ENCODE data around the gene ASXL1.
"Not testable (repeated sequence)": the region's sequence is repeated elsewhere in the genome, so short reads cannot be mapped to it uniquely, and the experiment has no call there.

Gene ASXL1

GRCh38 chr20:32333988-32334885, 23.9 kb upstream of the ASXL1 start:
- no peaks in the 10 kb centered on the region for H3K9me3 ChIP-seq (replicated peaks in 1 of 11)
- H3K36me3 ChIP-seq, result peaks cover 14 to 57% (median 43%) of the 10 kb centered on the region in 11 experiments
- peaks cover 30 to 85% (median 66%) of the 10 kb centered on the region in 10 experiments for H3K4me1 ChIP-seq
- TF ChIP-seq Cebpa-rat (IDR thresholded peaks at IDR 0.05), result no peak
- no peaks in the 10 kb centered on the region; a peak in 1 of 22 replicates for H4K20me1 ChIP-seq
- peak overlapping the region in 7 of 11 experiments; percentile 8 to 44 (median 18); a peak in 11 of 22 replicates for H3K4me2 ChIP-seq
- no peak overlapping the region; a peak in 1 of 22 replicates for H3K9ac ChIP-seq
- no peaks in the 10 kb centered on the region for H3K27me3 ChIP-seq
- H3K27ac ChIP-seq, result peak overlapping the region in 1 of 11 experiments; percentile 24; a peak in 2 of 22 replicates
- H3K4me3 ChIP-seq, result no peak overlapping the region

GRCh38 chr20:32336918-32337347, 21.2 kb upstream of the ASXL1 start:
- Histone ChIP-seq H3K4me3 (no peak overlapping the region), H4K20me1 (no peaks in the 10 kb centered on the region), H3K4me2 (peak overlapping the region; percentile 35 to 94 (median 75)), H3K9ac (peak overlapping the region in 8 of 11 experiments; percentile 16 to 74 (median 52); a peak in 13 of 22 replicates), H3K27ac (peak overlapping the region in 8 of 11 experiments; percentile 52 to 85 (median 70); a peak in 17 of 22 replicates), H3K4me1 (peaks cover 27 to 90% (median 70%) of the 10 kb centered on the region in 10 experiments), H3K27me3 (no peaks in the 10 kb centered on the region), H3K9me3 (replicated peaks in 1 of 11) (no peaks in the 10 kb centered on the region), H3K36me3 (peaks cover 6 to 30% (median 20%) of the 10 kb centered on the region in 11 experiments; a peak in 20 of 22 replicates)
- peak in 2 of 11 experiments; percentile 13 to 30; a peak in 1 of 22 replicates for TF ChIP-seq Cebpa-rat (IDR thresholded peaks at IDR 0.05)

- Histone ChIP-seq H4K20me1 (no peaks in the 10 kb centered on the region), H3K27ac (peak overlapping the region in 8 of 11 experiments; percentile 52 to 85 (median 70); a peak in 16 of 22 replicates), H3K27me3 (no peaks in the 10 kb centered on the region), H3K36me3 (peaks cover 0 to 18% (median 9%) of the 10 kb centered on the region in 11 experiments; a peak in 13 of 22 replicates), H3K9me3 (replicated peaks in 1 of 11) (no peaks in the 10 kb centered on the region), H3K4me3 (peak overlapping the region in 1 of 10 experiments; percentile 17; a peak in 1 of 20 replicates), H3K4me2 (peak overlapping the region; percentile 35 to 94 (median 75)), H3K9ac (peak overlapping the region in 6 of 11 experiments; percentile 15 to 70 (median 64); a peak in 10 of 22 replicates), H3K4me1 (peaks cover 22 to 79% (median 61%) of the 10 kb centered on the region in 10 experiments)
- TF ChIP-seq Cebpa-rat (IDR thresholded peaks at IDR 0.05), result peak in 2 of 11 experiments; percentile 29 to 70; a peak in 1 of 22 replicates
Observed at GRCh38 chr20:32337937-32338661, 20.0 kb upstream of the ASXL1 start.

- Histone ChIP-seq H3K27me3 (no peaks in the 10 kb centered on the region), H3K4me3 (no peak overlapping the region; a peak in 1 of 20 replicates), H3K36me3 (peaks cover 0 to 13% (median 7%) of the 10 kb centered on the region in 11 experiments; a peak in 11 of 22 replicates), H3K9ac (peak overlapping the region in 5 of 11 experiments; percentile 15 to 70 (median 62); a peak in 6 of 22 replicates), H4K20me1 (no peaks in the 10 kb centered on the region), H3K4me2 (peak overlapping the region; percentile 35 to 94 (median 75)), H3K9me3 (replicated peaks in 1 of 11) (no peaks in the 10 kb centered on the region), H3K27ac (peak overlapping the region in 7 of 11 experiments; percentile 52 to 85 (median 77); a peak in 14 of 22 replicates), H3K4me1 (peaks cover 21 to 75% (median 58%) of the 10 kb centered on the region in 10 experiments)
- peak in 4 of 11 experiments; percentile 7 to 37 (median 16); a peak in 2 of 22 replicates for TF ChIP-seq Cebpa-rat (IDR thresholded peaks at IDR 0.05)
Observed at GRCh38 chr20:32338665-32339064, 19.5 kb upstream of the ASXL1 start.

GRCh38 chr20:32339116-32339515, 19.0 kb upstream of the ASXL1 start:
- Histone ChIP-seq H3K9me3 (replicated peaks in 1 of 11) (no peaks in the 10 kb centered on the region), H3K4me1 (peaks cover 21 to 71% (median 55%) of the 10 kb centered on the region in 10 experiments), H3K9ac (peak overlapping the region in 1 of 11 experiments; percentile 7; a peak in 2 of 22 replicates), H3K27ac (peak overlapping the region in 6 of 11 experiments; percentile 4 to 85 (median 78); a peak in 7 of 22 replicates), H3K4me3 (no peak overlapping the region), H4K20me1 (no peaks in the 10 kb centered on the region), H3K4me2 (peak overlapping the region; percentile 35 to 94 (median 75); a peak in 21 of 22 replicates), H3K27me3 (no peaks in the 10 kb centered on the region), H3K36me3 (peaks cover 0 to 9% (median 2%) of the 10 kb centered on the region in 11 experiments; a peak in 10 of 22 replicates)
- 0 out of 22 replicates have a peak, but pooled peaks of 2 of the 11 experiments have one; percentile 1 to 7 for TF ChIP-seq Cebpa-rat (IDR thresholded peaks at IDR 0.05)

GRCh38 chr20:32341053-32341452, 17.1 kb upstream of the ASXL1 start:
- H3K4me2 ChIP-seq, result peak overlapping the region in 10 of 11 experiments; percentile 14 to 94 (median 73); a peak in 12 of 22 replicates
- H3K4me3 ChIP-seq; H3K9me3 ChIP-seq (replicated peaks in 1 of 11); H3K27me3 ChIP-seq; H4K20me1 ChIP-seq; H3K36me3 ChIP-seq; H3K9ac ChIP-seq; H3K27ac ChIP-seq: not testable (repeated sequence)
- peaks cover 21 to 58% (median 50%) of the 10 kb centered on the region in 10 experiments for H3K4me1 ChIP-seq

GRCh38 chr20:32343439-32343838, 14.7 kb upstream of the ASXL1 start:
- Histone ChIP-seq H3K9ac (no peak overlapping the region), H3K4me3 (no peak overlapping the region), H3K36me3 (no peaks in the 10 kb centered on the region), H4K20me1 (no peaks in the 10 kb centered on the region), H3K4me1 (peaks cover 9 to 35% (median 28%) of the 10 kb centered on the region in 10 experiments), H3K27me3 (no peaks in the 10 kb centered on the region), H3K4me2 (no peak overlapping the region), H3K9me3 (replicated peaks in 1 of 11) (no peaks in the 10 kb centered on the region), H3K27ac (no peak overlapping the region)
- TF ChIP-seq Cebpa-rat (IDR thresholded peaks at IDR 0.05), result peak in 1 of 11 experiments; percentile 15; a peak in 1 of 22 replicates

GRCh38 chr20:32344835-32345506, 13.2 kb upstream of the ASXL1 start:
- Histone ChIP-seq H3K4me2 (no peak overlapping the region), H3K9ac (no peak overlapping the region), H4K20me1 (no peaks in the 10 kb centered on the region), H3K4me1 (peaks cover 17 to 29% (median 23%) of the 10 kb centered on the region in 10 experiments), H3K4me3 (no peak overlapping the region), H3K36me3 (no peaks in the 10 kb centered on the region), H3K27me3 (no peaks in the 10 kb centered on the region), H3K27ac (no peak overlapping the region), H3K9me3 (replicated peaks in 1 of 11) (no peaks in the 10 kb centered on the region)
- no peak for TF ChIP-seq Cebpa-rat (IDR thresholded peaks at IDR 0.05)

Measured in BLaER1 treated with 17β-estradiol and CSF1 and Interleukin-3, amounts not matched to agents 10 nM and 100 nM (cell line).